ENCODE results near the gene CCDC91. TPM values are rescaled to one million over a fixed set of nuclear protein-coding genes. Genes with fewer than 3 reads are reported as not detected.
A peak's percentile ranks its signal among the peaks of the same experiment; 100 is the strongest.

CCDC91 gene
- total and polyA plus RNA-seq, 2 donors (not counting 1 experiment from before 2014, with no cell fraction given), result 23.9 to 47.6 TPM

DNA sequence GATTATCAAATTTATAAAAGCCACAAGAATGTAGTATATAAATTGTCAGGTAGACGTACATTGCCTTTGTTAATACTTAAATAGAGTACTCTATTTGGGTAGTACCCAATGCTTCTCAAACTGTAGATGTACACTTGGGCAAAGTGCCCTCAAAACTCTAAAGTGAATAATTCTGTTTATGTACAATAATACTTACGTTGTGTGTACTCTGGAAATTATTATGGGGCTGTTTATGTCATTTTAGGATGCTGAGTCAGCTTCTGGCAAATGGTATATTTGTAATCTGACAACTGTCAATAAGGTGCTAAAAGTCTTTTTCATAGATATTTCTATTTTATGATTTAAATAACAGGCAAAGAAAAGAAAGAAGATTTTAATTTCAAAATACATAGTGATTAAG lies 102.4 kb downstream of the CCDC91 start:
- Histone ChIP-seq H3K27ac (ENCODE audit: insufficient read depth, low read length) (no peak overlapping the region), H3K9ac (ENCODE audit: insufficient read depth, low read length) (no peak overlapping the region), H3K36me3 (ENCODE audit: control insufficient read depth, insufficient read depth, low read length) (no peaks in the 10 kb centered on the region), H3K4me2 (ENCODE audit: extremely low read depth, insufficient read depth, low read length) (no peak overlapping the region), H2AFZ (ENCODE audit: low read length) (no peak overlapping the region), H3K27me3 (ENCODE audit: control insufficient read depth, insufficient read depth, low read length) (no peaks in the 10 kb centered on the region), H4K20me1 (ENCODE audit: control insufficient read depth, extremely low read depth, insufficient read depth, low read length) (no peaks in the 10 kb centered on the region), H3K9me3 (ENCODE audit: control insufficient read depth, insufficient read depth, low read depth, low read length) (no peaks in the 10 kb centered on the region), H3K4me3 (replicated peaks in 1 of 4; ENCODE audit: control extremely low read depth in 1 of 4, insufficient read depth in 1 of 4, low read depth in 3 of 4, low read length in 4 of 4) (no peak overlapping the region), H3K79me2 (ENCODE audit: control insufficient read depth, insufficient read depth, low read length) (no peaks in the 10 kb centered on the region), H3K4me1 (ENCODE audit: control insufficient read depth, extremely low read depth, insufficient read depth, low read length) (no peaks in the 10 kb centered on the region)
- peak in 1 of 2 donors; percentile 11 for DNase-seq (ENCODE audit: low read depth in 2 of 2)
- no peak for TF ChIP-seq EZH2 (IDR thresholded peaks at IDR 0.05; ENCODE audit: low read length, missing control alignments)
- TF ChIP-seq, protein P1, sequence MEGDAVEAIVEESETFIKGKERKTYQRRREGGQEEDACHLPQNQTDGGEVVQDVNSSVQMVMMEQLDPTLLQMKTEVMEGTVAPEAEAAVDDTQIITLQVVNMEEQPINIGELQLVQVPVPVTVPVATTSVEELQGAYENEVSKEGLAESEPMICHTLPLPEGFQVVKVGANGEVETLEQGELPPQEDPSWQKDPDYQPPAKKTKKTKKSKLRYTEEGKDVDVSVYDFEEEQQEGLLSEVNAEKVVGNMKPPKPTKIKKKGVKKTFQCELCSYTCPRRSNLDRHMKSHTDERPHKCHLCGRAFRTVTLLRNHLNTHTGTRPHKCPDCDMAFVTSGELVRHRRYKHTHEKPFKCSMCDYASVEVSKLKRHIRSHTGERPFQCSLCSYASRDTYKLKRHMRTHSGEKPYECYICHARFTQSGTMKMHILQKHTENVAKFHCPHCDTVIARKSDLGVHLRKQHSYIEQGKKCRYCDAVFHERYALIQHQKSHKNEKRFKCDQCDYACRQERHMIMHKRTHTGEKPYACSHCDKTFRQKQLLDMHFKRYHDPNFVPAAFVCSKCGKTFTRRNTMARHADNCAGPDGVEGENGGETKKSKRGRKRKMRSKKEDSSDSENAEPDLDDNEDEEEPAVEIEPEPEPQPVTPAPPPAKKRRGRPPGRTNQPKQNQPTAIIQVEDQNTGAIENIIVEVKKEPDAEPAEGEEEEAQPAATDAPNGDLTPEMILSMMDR (conservative IDR thresholded peaks at IDR 0.05 in 1 of 2, IDR thresholded peaks at IDR 0.05 in 1 of 2; ENCODE audit: low read depth in 1 of 2, low read length in 2 of 2), result no peak

DNA sequence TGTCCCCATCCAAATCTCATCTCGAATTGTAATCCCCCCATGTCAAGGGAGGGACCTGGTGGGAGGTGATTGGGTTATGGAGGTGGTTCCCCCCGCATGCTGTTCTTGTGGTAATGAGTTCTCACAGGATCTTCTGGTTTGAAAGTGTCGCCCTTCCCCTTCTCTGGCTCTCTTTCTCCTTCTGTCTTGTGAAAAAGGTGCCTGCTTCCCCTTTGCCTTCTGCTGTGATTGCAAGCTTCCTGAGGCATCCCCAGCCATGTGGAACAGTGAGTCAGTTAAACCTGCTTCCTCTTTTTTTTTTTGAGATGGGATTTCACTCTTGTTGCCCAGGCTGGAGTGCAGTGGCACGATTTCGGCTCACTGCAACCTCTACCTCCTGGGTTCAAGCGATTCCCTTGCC lies 104.0 kb downstream of the CCDC91 start:
- no peaks in the 10 kb centered on the region for H3K36me3 ChIP-seq (ENCODE audit: control insufficient read depth, insufficient read depth, low read length)
- no peak for DNase-seq (ENCODE audit: low read depth in 2 of 2)
- H4K20me1 ChIP-seq (ENCODE audit: control insufficient read depth, extremely low read depth, insufficient read depth, low read length), result no peaks in the 10 kb centered on the region
- no peak overlapping the region for H3K27ac ChIP-seq (ENCODE audit: insufficient read depth, low read length)
- H3K4me3 ChIP-seq (replicated peaks in 1 of 4; ENCODE audit: control extremely low read depth in 1 of 4, insufficient read depth in 1 of 4, low read depth in 3 of 4, low read length in 4 of 4), result no peak overlapping the region
- no peaks in the 10 kb centered on the region for H3K4me1 ChIP-seq (ENCODE audit: control insufficient read depth, extremely low read depth, insufficient read depth, low read length)
- no peak overlapping the region for H3K9ac ChIP-seq (ENCODE audit: insufficient read depth, low read length)
- no peak overlapping the region for H3K4me2 ChIP-seq (ENCODE audit: extremely low read depth, insufficient read depth, low read length)
- H3K27me3 ChIP-seq (ENCODE audit: control insufficient read depth, insufficient read depth, low read length), result no peaks in the 10 kb centered on the region
- no peaks in the 10 kb centered on the region for H3K9me3 ChIP-seq (ENCODE audit: control insufficient read depth, insufficient read depth, low read depth, low read length)
- TF ChIP-seq EZH2 (IDR thresholded peaks at IDR 0.05; ENCODE audit: low read length, missing control alignments), result no peak
- TF ChIP-seq, protein P1 (conservative IDR thresholded peaks at IDR 0.05 in 1 of 2, IDR thresholded peaks at IDR 0.05 in 1 of 2; ENCODE audit: low read depth in 1 of 2, low read length in 2 of 2), result no peak
- no peaks in the 10 kb centered on the region for H3K79me2 ChIP-seq (ENCODE audit: control insufficient read depth, insufficient read depth, low read length)
- H2AFZ ChIP-seq (ENCODE audit: low read length), result no peak overlapping the region

DNA sequence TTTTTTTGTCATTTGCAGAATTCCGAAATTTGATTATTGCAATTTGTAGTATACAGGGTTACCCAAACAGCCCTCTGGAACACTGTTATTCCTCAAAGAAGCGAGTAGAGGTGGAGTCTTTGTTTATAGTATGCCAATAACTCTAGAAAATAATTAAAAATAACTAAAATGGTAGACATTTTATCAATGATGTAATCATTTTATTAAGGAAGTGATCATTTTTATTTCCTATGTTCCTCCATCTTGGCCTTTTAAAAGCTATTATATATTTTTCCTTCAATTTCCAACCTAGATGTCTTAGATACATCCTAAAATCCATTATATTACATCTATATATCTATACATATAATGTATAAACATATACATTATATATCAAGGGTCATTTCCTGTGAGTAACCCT lies 106.0 kb downstream of the CCDC91 start:
- Histone ChIP-seq H3K9me3 (ENCODE audit: control insufficient read depth, insufficient read depth, low read depth, low read length) (no peaks in the 10 kb centered on the region), H3K4me2 (ENCODE audit: extremely low read depth, insufficient read depth, low read length) (no peak overlapping the region), H3K27me3 (ENCODE audit: control insufficient read depth, insufficient read depth, low read length) (no peaks in the 10 kb centered on the region), H2AFZ (ENCODE audit: low read length) (no peak overlapping the region), H3K36me3 (ENCODE audit: control insufficient read depth, insufficient read depth, low read length) (no peaks in the 10 kb centered on the region), H3K79me2 (ENCODE audit: control insufficient read depth, insufficient read depth, low read length) (no peaks in the 10 kb centered on the region), H3K4me3 (replicated peaks in 1 of 4; ENCODE audit: control extremely low read depth in 1 of 4, insufficient read depth in 1 of 4, low read depth in 3 of 4, low read length in 4 of 4) (no peak overlapping the region), H3K9ac (ENCODE audit: insufficient read depth, low read length) (no peak overlapping the region), H4K20me1 (ENCODE audit: control insufficient read depth, extremely low read depth, insufficient read depth, low read length) (no peaks in the 10 kb centered on the region), H3K4me1 (ENCODE audit: control insufficient read depth, extremely low read depth, insufficient read depth, low read length) (no peaks in the 10 kb centered on the region), H3K27ac (ENCODE audit: insufficient read depth, low read length) (no peak overlapping the region)
- no peak for DNase-seq (ENCODE audit: low read depth in 2 of 2)
- TF ChIP-seq, protein P1 (conservative IDR thresholded peaks at IDR 0.05 in 1 of 2, IDR thresholded peaks at IDR 0.05 in 1 of 2; ENCODE audit: low read depth in 1 of 2, low read length in 2 of 2), result no peak
- no peak for TF ChIP-seq EZH2 (IDR thresholded peaks at IDR 0.05; ENCODE audit: low read length, missing control alignments)

Data from fibroblast of lung (primary cell).